IPS DF 4.7 (cell line): ENCODE measurements around the gene DMXL1.
"Not testable (repeated sequence)": the region's sequence is repeated elsewhere in the genome, so short reads cannot be mapped to it uniquely, and the experiment has no call there.

ENCODE experiments used
- DNase-seq: peaks from one replicate; pipeline ENCODE4 v3.0.0-alpha.2; 2013; ENCODE audit warnings: low spot score; ENCODE audit errors: extremely low read depth

The DMXL1 gene

GRCh38 chr5:119191944-119192343 lies 121.1 kb downstream of the DMXL1 start:
- DNase-seq, result no peak

GRCh38 chr5:119200795-119201194 lies 129.9 kb downstream of the DMXL1 start:
- DNase-seq, result no peak

GRCh38 chr5:119207105-119207504 lies 136.2 kb downstream of the DMXL1 start:
- no peak for DNase-seq

GRCh38 chr5:119212026-119212425 lies 141.1 kb downstream of the DMXL1 start:
- no peak for DNase-seq

- DNase-seq, result no peak
Measured at GRCh38 chr5:119212676-119213075, 141.8 kb downstream of the DMXL1 start.

- no peak for DNase-seq
Measured at GRCh38 chr5:119217183-119217582, 146.3 kb downstream of the DMXL1 start.

GRCh38 chr5:119218830-119219782 lies 148.2 kb downstream of the DMXL1 start:
- DNase-seq, result no peak

GRCh38 chr5:119220576-119221197 lies 149.8 kb downstream of the DMXL1 start:
- no peak for DNase-seq

- no peak for DNase-seq
Measured at GRCh38 chr5:119221330-119221729, 150.4 kb downstream of the DMXL1 start.

- DNase-seq, result no peak
Measured at GRCh38 chr5:119229950-119230349, 159.1 kb downstream of the DMXL1 start.

- DNase-seq, result no peak
Measured at GRCh38 chr5:119238265-119239118, 167.6 kb downstream of the DMXL1 start.

GRCh38 chr5:119239119-119239417 lies 168.2 kb downstream of the DMXL1 start:
- DNase-seq, result no peak

GRCh38 chr5:119239826-119240225 lies 168.9 kb downstream of the DMXL1 start:
- not testable (repeated sequence) for DNase-seq

GRCh38 chr5:119243888-119244287 lies 173.0 kb downstream of the DMXL1 start:
- DNase-seq, result no peak

- no peak for DNase-seq
Measured at GRCh38 chr5:119250946-119251901, 180.3 kb downstream of the DMXL1 start.

GRCh38 chr5:119255571-119256356 lies 184.9 kb downstream of the DMXL1 start:
- DNase-seq, result peak; percentile 89

GRCh38 chr5:119257613-119258012 lies 186.7 kb downstream of the DMXL1 start:
- DNase-seq, result no peak

GRCh38 chr5:119263639-119264038 lies 192.8 kb downstream of the DMXL1 start:
- no peak for DNase-seq

- no peak for DNase-seq
Measured at GRCh38 chr5:119264186-119264585, 193.3 kb downstream of the DMXL1 start.

- no peak for DNase-seq
Measured at GRCh38 chr5:119267958-119268386, 197.1 kb downstream of the DMXL1 start.
